GM23248 (cell line): ENCODE data around the gene RUFY2.

ENCODE experiments used
- EZH2 ChIP-seq: fragments of 200-600 bp; sonication (generic); IDR thresholded peaks from 2 replicates; pipeline ENCODE4 v1.6.1; 2018; ENCODE audit warnings: antibody characterized with exemption, mild to moderate bottlenecking; ENCODE audit not compliant: insufficient read depth, poor library complexity, severe bottlenecking
- EZH2phosphoT487 ChIP-seq: fragments of 200-600 bp; sonication (generic); IDR thresholded peaks from 2 replicates; pipeline ENCODE4 v1.6.1; 2018; ENCODE audit warnings: antibody characterized with exemption, moderate library complexity, mild to moderate bottlenecking, low read depth; ENCODE audit not compliant: insufficient read depth

DNA sequence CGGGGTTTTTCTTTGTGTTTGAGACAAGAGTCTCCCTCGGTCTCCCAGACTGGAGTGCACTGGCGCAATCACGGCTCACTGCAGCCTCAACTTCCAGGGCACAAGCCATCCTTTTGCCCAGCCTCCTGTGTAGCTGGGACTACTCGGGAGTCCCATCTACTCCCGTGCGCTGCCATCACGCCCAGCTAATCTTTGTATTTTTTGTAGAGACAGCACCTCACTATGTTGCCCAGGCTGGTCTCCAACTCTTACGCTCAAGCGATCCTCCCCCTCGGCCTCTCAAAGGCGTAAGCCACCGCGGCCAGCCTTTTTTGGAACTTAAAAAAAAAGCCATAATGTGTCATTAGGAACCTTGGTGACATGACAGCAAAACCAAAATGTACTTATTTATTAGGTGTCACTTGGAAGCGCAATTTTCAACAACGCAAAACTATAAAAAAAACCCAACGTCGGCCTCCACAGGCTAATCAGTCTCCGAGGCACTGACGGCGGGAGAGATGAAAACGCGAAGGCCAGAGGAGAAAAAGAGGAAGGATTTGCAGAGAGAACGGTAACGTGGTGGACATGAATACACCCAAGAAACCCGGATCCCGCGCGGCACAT, 76.1 kb downstream of the RUFY2 start:
- TF ChIP-seq EZH2 (no peak), EZH2phosphoT487 (no peak)
